KMS-11 (cell line): Measurements from ENCODE around the gene ENPP7.

ENCODE experiments used
- H2AFZ ChIP-seq: fragments of 200-600 bp; sonication (generic); 2 replicates; pipeline ENCODE4 v1.6.1; 2016; ENCODE audit warnings: antibody characterized with exemption, mixed run types, low read depth
- H3K27ac ChIP-seq: fragments of 200-600 bp; sonication (generic); 2 replicates; pipeline ENCODE4 v1.6.1; 2016; ENCODE audit warnings: mild to moderate bottlenecking, mixed run types
- H3K27me3 ChIP-seq: fragments of 200-600 bp; sonication (generic); 2 replicates; pipeline ENCODE4 v1.6.1; 2017; ENCODE audit warnings: mild to moderate bottlenecking, low read depth, mixed run types, moderate library complexity; ENCODE audit not compliant: insufficient read depth
- H3K36me3 ChIP-seq: fragments of 200-600 bp; sonication (generic); 2 replicates; pipeline ENCODE4 v1.6.1; 2017; ENCODE audit warnings: mild to moderate bottlenecking, mixed run types; ENCODE audit not compliant: insufficient read depth
- H3K4me1 ChIP-seq: fragments of 200-600 bp; sonication (generic); 2 replicates; pipeline ENCODE4 v1.6.1; 2016; ENCODE audit warnings: mild to moderate bottlenecking, low read depth, mixed run types; ENCODE audit not compliant: poor library complexity, severe bottlenecking
- H3K4me2 ChIP-seq: fragments of 200-600 bp; sonication (generic); 2 replicates; pipeline ENCODE4 v1.7.0; 2016; ENCODE audit warnings: mild to moderate bottlenecking, mixed run types
- H3K4me3 ChIP-seq: fragments of 200-600 bp; sonication (generic); IDR thresholded peaks from 2 replicates; pipeline ENCODE4 v1.6.1; 2017; ENCODE audit warnings: low read depth, low read length, mixed read lengths; ENCODE audit not compliant: insufficient read depth
- H3K79me2 ChIP-seq: fragments of 200-600 bp; sonication (generic); 2 replicates; pipeline ENCODE4 v1.6.1; 2016; ENCODE audit warnings: low read depth, mixed run types; ENCODE audit not compliant: insufficient read depth
- H3K9ac ChIP-seq: fragments of 200-600 bp; sonication (generic); 2 replicates; pipeline ENCODE4 v1.6.1; 2016; ENCODE audit warnings: mild to moderate bottlenecking, mixed run types
- H4K20me1 ChIP-seq: fragments of 200-600 bp; sonication (generic); 2 replicates; pipeline ENCODE4 v1.6.1; 2016; ENCODE audit warnings: mild to moderate bottlenecking, mixed run types; ENCODE audit not compliant: insufficient read depth
- CTCF ChIP-seq: fragments of 200-600 bp; sonication (generic); conservative IDR thresholded peaks from 2 replicates; pipeline ENCODE4 v1.6.1; 2017; ENCODE audit warnings: low read depth, mild to moderate bottlenecking, antibody characterized with exemption, low read length, moderate library complexity, mixed read lengths

Gene ENPP7

GRCh38 chr17:79789943-79790804, 59.4 kb downstream of the ENPP7 start:
- no peaks in the 10 kb centered on the region for H3K79me2 ChIP-seq
- no peaks in the 10 kb centered on the region for H4K20me1 ChIP-seq
- no peak overlapping the region for H3K4me3 ChIP-seq
- H3K27me3 ChIP-seq: peaks cover 40% of the 10 kb centered on the region
- H2AFZ ChIP-seq: no peak overlapping the region
- no peak overlapping the region for H3K27ac ChIP-seq
- no peak overlapping the region for H3K9ac ChIP-seq
- no peaks in the 10 kb centered on the region for H3K4me1 ChIP-seq
- H3K36me3 ChIP-seq: no peaks in the 10 kb centered on the region
- peak; percentile 53 for TF ChIP-seq CTCF
- H3K4me2 ChIP-seq: no peak overlapping the region

- no peak for TF ChIP-seq CTCF
- Histone ChIP-seq H3K79me2 (no peaks in the 10 kb centered on the region), H3K27me3 (peaks cover 40% of the 10 kb centered on the region), H3K4me3 (no peak overlapping the region), H3K9ac (no peak overlapping the region), H3K27ac (no peak overlapping the region), H4K20me1 (no peaks in the 10 kb centered on the region), H3K4me2 (no peak overlapping the region), H2AFZ (no peak overlapping the region), H3K36me3 (no peaks in the 10 kb centered on the region), H3K4me1 (peaks cover 5% of the 10 kb centered on the region)
Observed at GRCh38 chr17:79790805-79791734, 60.3 kb downstream of the ENPP7 start.

- Histone ChIP-seq H2AFZ (no peak overlapping the region), H3K9ac (no peak overlapping the region), H3K79me2 (no peaks in the 10 kb centered on the region), H3K36me3 (no peaks in the 10 kb centered on the region), H3K4me2 (no peak overlapping the region), H4K20me1 (no peaks in the 10 kb centered on the region), H3K27me3 (peaks cover 40% of the 10 kb centered on the region), H3K4me1 (peaks cover 6% of the 10 kb centered on the region), H3K4me3 (no peak overlapping the region), H3K27ac (no peak overlapping the region)
- no peak for TF ChIP-seq CTCF
Observed at GRCh38 chr17:79791735-79792161, 61.0 kb downstream of the ENPP7 start.
